ENCODE data around the gene MYRIP. TPM values are rescaled to one million over a fixed set of nuclear protein-coding genes. Genes with fewer than 3 reads are reported as not detected.

The MYRIP gene
- total and polyA plus RNA-seq, 2 of the 4 experiments (the other 2 are of a cell fraction): not detected

- ChIA-PET CTCF (no interaction called here), POLR2A (ENCODE audit: unreplicated experiment) (no interaction called here)
- H3K9me1 ChIP-seq (ENCODE audit: insufficient read depth, low read length): no peaks in the 10 kb centered on the region
- H3K18ac ChIP-seq (ENCODE audit: low read depth, low read length): no peak overlapping the region
- no peak overlapping the region for H3K4me2 ChIP-seq (ENCODE audit: low read depth, low read length)
- intact Hi-C loops (cut with micrococcal nuclease): no loop called here
- no peak overlapping the region for H4K8ac ChIP-seq (ENCODE audit: low read depth in 2 of 2, low read length in 2 of 2)
- no peak overlapping the region for H3K4me3 ChIP-seq (ENCODE audit: insufficient read depth, low read depth, low read length)
- H3K4me1 ChIP-seq (ENCODE audit: control insufficient read depth, insufficient read depth, low read length): no peaks in the 10 kb centered on the region
- no peak overlapping the region for H4K5ac ChIP-seq (ENCODE audit: low read depth, low read length)
- no CpG with 5 or more reads among the region's 1 CpG for WGBS, 2 experiments (ENCODE audit: extremely low coverage in 2 of 2, insufficient read length in 1 of 2)
- no peak overlapping the region for H2BK20ac ChIP-seq (ENCODE audit: low read depth, low read length)
- H2BK5ac ChIP-seq (ENCODE audit: low read depth, low read length, poor library complexity, severe bottlenecking): no peak overlapping the region
- in situ Hi-C loops (cut with MboI; ENCODE audit: low sequenced_read_pairs): no loop called here
- no peak overlapping the region for H2AK9ac ChIP-seq (replicated peaks; ENCODE audit: low read depth, low read length, poor library complexity)
- peaks cover 6% of the 10 kb centered on the region; the same call in 1 of the 2 replicates for H3K9me3 ChIP-seq (ENCODE audit: control insufficient read depth, insufficient read depth, low read length)
- no peaks in the 10 kb centered on the region for H3K27me3 ChIP-seq (ENCODE audit: control insufficient read depth, insufficient read depth, low read length)
- no peak overlapping the region for H2AFZ ChIP-seq (replicated peaks; ENCODE audit: low read length, poor library complexity)
- no peaks in the 10 kb centered on the region for H3K36me3 ChIP-seq (ENCODE audit: control insufficient read depth, insufficient read depth, low read length)
- no peak for ATAC-seq (ENCODE audit: low read depth)
- H3K23ac ChIP-seq (ENCODE audit: low read depth, low read length): no peak overlapping the region
- DNase-seq: no peak
- no peak overlapping the region for H2AK5ac ChIP-seq (ENCODE audit: low read depth, low read length)
- no peaks in the 10 kb centered on the region for H3K79me1 ChIP-seq (ENCODE audit: low read depth in 1 of 2, low read length in 2 of 2)
- BruUV-seq (replicated peaks): no TSS peak
- no peak overlapping the region for H2BK15ac ChIP-seq (ENCODE audit: low read depth, low read length)
- no peak overlapping the region for H3K4ac ChIP-seq (ENCODE audit: low read depth, low read length)
- no peak overlapping the region for H3K14ac ChIP-seq (replicated peaks; ENCODE audit: low read depth, low read length)
- H4K20me1 ChIP-seq (ENCODE audit: insufficient read depth, low read length): no peaks in the 10 kb centered on the region
- H4K91ac ChIP-seq (ENCODE audit: insufficient read depth, low read depth, low read length): no peak overlapping the region
- no peak overlapping the region for H2BK120ac ChIP-seq (ENCODE audit: low read depth, low read length)
- dilution Hi-C loops (cut with HindIII; ENCODE audit: low sequenced_read_pairs, unreplicated experiment): no loop called here
- H3K27ac ChIP-seq (ENCODE audit: insufficient read depth, low read length): no peak overlapping the region
- no peak overlapping the region for H3K56ac ChIP-seq (ENCODE audit: extremely low read depth, insufficient read depth, low read length)
- TF ChIP-seq CTCF (conservative IDR thresholded peaks at IDR 0.05; ENCODE audit: low read depth, low read length): no peak
- no peak for TF ChIP-seq SMC3 (IDR thresholded peaks at IDR 0.05; ENCODE audit: low read depth, low read length)
- TF ChIP-seq MAZ (IDR thresholded peaks at IDR 0.05; ENCODE audit: borderline replicate concordance, low read depth, low read length): no peak
- no peak for TF ChIP-seq MXI1 (IDR thresholded peaks at IDR 0.05; ENCODE audit: borderline replicate concordance, low read depth, low read length)
- TF ChIP-seq FOS (IDR thresholded peaks at IDR 0.05; ENCODE audit: low read depth, low read length): no peak
- no peak for TF ChIP-seq RFX5 (IDR thresholded peaks at IDR 0.05; ENCODE audit: low read depth, low read length)
- no peak for TF ChIP-seq MAFK (IDR thresholded peaks at IDR 0.05; ENCODE audit: low read depth, low read length)
- TF ChIP-seq RCOR1 (IDR thresholded peaks at IDR 0.05; ENCODE audit: insufficient replicate concordance, low read length): no peak
- TF ChIP-seq POLR2A (IDR thresholded peaks at IDR 0.05; ENCODE audit: low read depth, low read length): no peak
- TF ChIP-seq NFE2L2 (IDR thresholded peaks at IDR 0.05; ENCODE audit: low read depth, low read length): no peak
- no peak for TF ChIP-seq CEBPB (IDR thresholded peaks at IDR 0.05; ENCODE audit: low read depth, low read length)
- no peak for TF ChIP-seq USF2 (IDR thresholded peaks at IDR 0.05; ENCODE audit: low read depth, low read length)
- no peak overlapping the region for H3K9ac ChIP-seq (ENCODE audit: low read depth, low read length)
Observed at GRCh38 chr3:39784922-39785321, 24.5 kb upstream of the MYRIP start.
